Measurements from ENCODE around the gene KHDC1L. TPM values are rescaled to one million over a fixed set of nuclear protein-coding genes. Genes with fewer than 3 reads are reported as not detected.

KHDC1L gene
- total RNA-seq, 1 experiment from 2014 or later = not detected

GRCh38 chr6:73200247-73200646 is 25.0 kb downstream of the KHDC1L start:
- H3K36me3 Mint-ChIP-seq (ENCODE audit: insufficient read depth in 1 of 3, low read depth in 3 of 3) = peaks cover 0 to 3% (median 0%) of the 10 kb centered on the region in 3 experiments; a peak in 1 of 7 replicates
- WGBS (ENCODE audit: extremely low coverage, insufficient read length, low lambda C conversion rate) = no CpG with 5 or more reads among the region's 3 CpGs
- Histone ChIP-seq H2BK12ac (ENCODE audit: insufficient read length, low read depth, low read length) (no peak overlapping the region), H3K79me2 (ENCODE audit: insufficient read depth, low read length) (0 out of 2 replicates have a peak, but pooled peaks cover 2% of the 10 kb centered on the region), H2BK15ac (ENCODE audit: low read depth, low read length) (no peak overlapping the region), H4K20me1 (ENCODE audit: control insufficient read depth, insufficient read depth, insufficient read length) (no peaks in the 10 kb centered on the region), H3K56ac (ENCODE audit: insufficient read length, low read depth, low read length) (no peak overlapping the region), H3K27me3 (ENCODE audit: insufficient read depth, low read length) (no peaks in the 10 kb centered on the region), H2AFZ (ENCODE audit: low read length) (no peak overlapping the region), H3T11ph (ENCODE audit: low read length) (no peak overlapping the region), H4K8ac (replicated peaks; ENCODE audit: insufficient read length, low read depth, low read length) (no peak overlapping the region), H3K9ac (ENCODE audit: extremely low read depth, insufficient read length, low read length) (no peak overlapping the region), H2BK120ac (ENCODE audit: low read depth, low read length, poor library complexity, severe bottlenecking) (no peak overlapping the region), H3K27ac (ENCODE audit: insufficient read length, low read depth, low read length) (no peak overlapping the region), H3K9me3 (ENCODE audit: control insufficient read depth, low read depth, low read length) (no peaks in the 10 kb centered on the region), H3K4ac (ENCODE audit: low read depth, low read length) (no peak overlapping the region), H3K79me1 (ENCODE audit: insufficient read depth, low read depth, low read length, poor library complexity, severe bottlenecking) (no peaks in the 10 kb centered on the region), H3K18ac (ENCODE audit: insufficient read length, low read depth, low read length) (no peak overlapping the region), H2BK20ac (ENCODE audit: low read depth, low read length, poor library complexity, severe bottlenecking) (no peak overlapping the region), H4K91ac (ENCODE audit: insufficient read length, low read depth, low read length) (no peak overlapping the region), H3K4me2 (ENCODE audit: insufficient read depth, insufficient read length, low read length) (no peak overlapping the region), H3K4me1 (ENCODE audit: insufficient read depth, low read length) (peaks cover 6% of the 10 kb centered on the region), H2BK5ac (ENCODE audit: insufficient read length, low read length) (no peak overlapping the region), H4K5ac (ENCODE audit: insufficient read length, low read depth, low read length) (no peak overlapping the region), H3K23me2 (ENCODE audit: insufficient read length, low read depth, low read length, poor library complexity, severe bottlenecking) (no peaks in the 10 kb centered on the region), H2AK5ac (ENCODE audit: insufficient read length, low read length) (no peak overlapping the region), H3K14ac (ENCODE audit: insufficient read depth, low read length) (no peak overlapping the region), H3K23ac (ENCODE audit: insufficient read length, low read depth, low read length) (no peak overlapping the region)
- H3K4me1 Mint-ChIP-seq = peaks cover 21 to 27% of the 10 kb centered on the region in 2 experiments
- TF ChIP-seq CTCF (conservative IDR thresholded peaks at IDR 0.05) = no peak
- no peak overlapping the region for H3K27ac Mint-ChIP-seq
- DNase-seq = no peak
- peaks cover 0 to 5% of the 10 kb centered on the region in 2 experiments; a peak in 2 of 5 replicates for H3K9me3 Mint-ChIP-seq
- H3K4me3 Mint-ChIP-seq = no peak overlapping the region
- no peaks in the 10 kb centered on the region for H3K27me3 Mint-ChIP-seq (ENCODE audit: low read depth)

Data from H9 (cell line).